Measurements from ENCODE around the gene PGAP3.

PGAP3 gene

GRCh38 chr17:39665642-39666224, 22.1 kb downstream of the PGAP3 start:
- TF ChIP-seq CTCF (IDR thresholded peaks at IDR 0.05; ENCODE audit: low read length) (no peak; the same call in 1 of the 2 replicates), EZH2phosphoT487 (IDR thresholded peaks at IDR 0.05; ENCODE audit: low read length) (no peak), EZH2 (optimal IDR thresholded peaks at IDR 0.05; ENCODE audit: low read depth, low read length) (no peak)
- Histone ChIP-seq H3K4me2 (ENCODE audit: low read depth, low read length) (no peak overlapping the region), H4K20me1 (ENCODE audit: insufficient read depth, low read length) (no peaks in the 10 kb centered on the region), H3K9me3 (replicated peaks; ENCODE audit: insufficient read depth, low read length) (no peaks in the 10 kb centered on the region), H3K36me3 (replicated peaks; ENCODE audit: insufficient read depth, low read length) (no peaks in the 10 kb centered on the region), H3K4me3 (ENCODE audit: low read length) (no peak overlapping the region), H3K27me3 (replicated peaks; ENCODE audit: insufficient read depth, low read length) (peaks cover 27% of the 10 kb centered on the region), H3K79me2 (ENCODE audit: low read length) (no peaks in the 10 kb centered on the region), H2AFZ (ENCODE audit: low read length) (no peak overlapping the region), H3K9me2 (replicated peaks; ENCODE audit: insufficient read depth, low read length) (no peaks in the 10 kb centered on the region), H3F3A (ENCODE audit: insufficient read depth, low read length) (no peaks in the 10 kb centered on the region), H3K9ac (ENCODE audit: low read length) (no peak overlapping the region), H3K4me1 (ENCODE audit: low read length) (no peaks in the 10 kb centered on the region), H3K27ac (ENCODE audit: low read length) (no peak overlapping the region)
- DNase-seq, result no peak

GRCh38 chr17:39664581-39665561, 23.0 kb downstream of the PGAP3 start, which contains the start of gene TCAP:
TSS of gene TCAP (plus strand) at chr17:39665349. CDS start at chr17:39665360, 11 bp downstream.
- TF ChIP-seq CTCF (IDR thresholded peaks at IDR 0.05; ENCODE audit: low read length), result no peak
- no peak for TF ChIP-seq EZH2phosphoT487 (IDR thresholded peaks at IDR 0.05; ENCODE audit: low read length)
- no peak for TF ChIP-seq EZH2 (optimal IDR thresholded peaks at IDR 0.05; ENCODE audit: low read depth, low read length)
- no peak within 1 kb of the TSS for H3K4me2 ChIP-seq (ENCODE audit: low read depth, low read length)
- H3K9me3 ChIP-seq (replicated peaks; ENCODE audit: insufficient read depth, low read length), result no peaks in the 10 kb centered on the region
- H3F3A ChIP-seq (ENCODE audit: insufficient read depth, low read length), result no peaks in the 10 kb centered on the region
- H3K79me2 ChIP-seq (ENCODE audit: low read length), result no peaks in the 10 kb centered on the region
- no peaks in the 10 kb centered on the region for H4K20me1 ChIP-seq (ENCODE audit: insufficient read depth, low read length)
- no peak within 1 kb of the TSS for H3K4me3 ChIP-seq (ENCODE audit: low read length)
- no peaks in the 10 kb centered on the region for H3K9me2 ChIP-seq (replicated peaks; ENCODE audit: insufficient read depth, low read length)
- H3K4me1 ChIP-seq (ENCODE audit: low read length), result no peaks in the 10 kb centered on the region
- no peaks in the 10 kb centered on the region for H3K36me3 ChIP-seq (replicated peaks; ENCODE audit: insufficient read depth, low read length)
- H3K9ac ChIP-seq (ENCODE audit: low read length), result no peak within 1 kb of the TSS
- no peak within 1 kb of the TSS for H3K27ac ChIP-seq (ENCODE audit: low read length)
- DNase-seq, result no peak
- no peak within 1 kb of the TSS for H2AFZ ChIP-seq (ENCODE audit: low read length)
- peaks cover 26% of the 10 kb centered on the region for H3K27me3 ChIP-seq (replicated peaks; ENCODE audit: insufficient read depth, low read length)

- DNase-seq, result no peak
- Histone ChIP-seq H4K20me1 (ENCODE audit: insufficient read depth, low read length) (no peaks in the 10 kb centered on the region), H2AFZ (ENCODE audit: low read length) (no peak overlapping the region), H3K27ac (ENCODE audit: low read length) (no peak overlapping the region), H3K4me3 (ENCODE audit: low read length) (no peak overlapping the region), H3K9me3 (replicated peaks; ENCODE audit: insufficient read depth, low read length) (no peaks in the 10 kb centered on the region), H3K36me3 (replicated peaks; ENCODE audit: insufficient read depth, low read length) (no peaks in the 10 kb centered on the region), H3K9me2 (replicated peaks; ENCODE audit: insufficient read depth, low read length) (no peaks in the 10 kb centered on the region), H3K79me2 (ENCODE audit: low read length) (no peaks in the 10 kb centered on the region), H3K4me2 (ENCODE audit: low read depth, low read length) (no peak overlapping the region), H3K4me1 (ENCODE audit: low read length) (no peaks in the 10 kb centered on the region), H3K27me3 (replicated peaks; ENCODE audit: insufficient read depth, low read length) (peaks cover 18% of the 10 kb centered on the region), H3F3A (ENCODE audit: insufficient read depth, low read length) (no peaks in the 10 kb centered on the region), H3K9ac (ENCODE audit: low read length) (no peak overlapping the region)
- TF ChIP-seq CTCF (IDR thresholded peaks at IDR 0.05; ENCODE audit: low read length) (no peak), EZH2 (optimal IDR thresholded peaks at IDR 0.05; ENCODE audit: low read depth, low read length) (no peak), EZH2phosphoT487 (IDR thresholded peaks at IDR 0.05; ENCODE audit: low read length) (no peak)
These were observed 23.9 kb downstream of the PGAP3 start for GRCh38 chr17:39663688-39664580.

All from MM.1S (cell line).